Pulmonary artery endothelial cell (primary cell): ENCODE results near the gene RLF. TPM values are rescaled to one million over a fixed set of nuclear protein-coding genes. Genes with fewer than 3 reads are reported as not detected.
"Not testable (repeated sequence)": the region's sequence is repeated elsewhere in the genome, so short reads cannot be mapped to it uniquely, and the experiment has no call there.

Experiments used
- DNase-seq: peaks from one replicate; pipeline ENCODE4 v3.0.0-alpha.2; 2011; ENCODE audit warnings: low read depth, low spot score
- total RNA-seq: library from RNA; depleted of rRNA; stranded (reverse); fragments of >200 nt; gene quantifications from 2 replicates; pipeline ENCODE4 v1.2.3, GENCODE V29; 2014

RLF gene
- total RNA-seq, 1 donor from 2014 or later = 23.6 TPM

GRCh38 chr1:40171036-40171435 is 9.8 kb downstream of the RLF start:
- DNase-seq = no peak

- DNase-seq = no peak
Observed at GRCh38 chr1:40174788-40175187, 13.6 kb downstream of the RLF start.

DNA sequence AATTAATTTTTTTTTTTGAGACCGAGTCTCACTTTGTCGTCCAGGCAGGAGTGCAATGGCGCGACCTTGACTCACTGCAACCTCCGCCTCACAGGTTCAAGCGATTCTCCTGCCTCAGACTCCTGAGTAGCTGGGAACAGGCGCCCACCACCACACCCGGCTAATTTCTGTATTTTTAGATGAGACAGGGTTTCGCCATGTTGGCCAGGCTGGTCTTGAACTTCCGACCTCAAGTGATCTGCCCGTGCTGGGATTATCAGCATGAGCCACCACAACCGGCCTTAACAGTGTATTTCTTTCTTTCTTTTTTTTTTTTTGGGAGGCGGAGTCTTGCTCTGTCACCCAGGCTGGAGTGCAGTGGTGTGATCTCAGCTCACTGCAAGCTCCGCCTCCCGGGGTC is 15.8 kb downstream of the RLF start:
- not testable (repeated sequence) for DNase-seq

DNA sequence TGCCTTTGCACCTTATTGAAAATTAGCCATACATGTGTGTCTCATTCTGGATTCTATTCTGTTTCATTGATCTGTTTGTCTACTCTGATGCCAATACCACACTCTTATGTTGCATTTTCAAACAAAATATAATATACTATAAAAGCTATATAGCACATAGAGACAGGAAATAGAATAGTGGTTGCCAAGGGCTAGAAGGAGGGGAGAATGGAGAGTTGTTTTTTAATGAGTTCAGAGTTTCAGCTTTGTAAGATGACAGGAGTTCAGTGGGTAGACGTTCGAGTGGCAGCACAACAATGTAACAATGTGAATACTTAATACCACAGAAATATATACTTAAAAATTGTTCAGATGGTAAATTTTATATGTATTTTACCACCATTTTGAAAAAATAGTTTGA is 17.0 kb downstream of the RLF start:
- no peak for DNase-seq

- no peak for DNase-seq
Observed at GRCh38 chr1:40179496-40180089, 18.4 kb downstream of the RLF start.

DNA sequence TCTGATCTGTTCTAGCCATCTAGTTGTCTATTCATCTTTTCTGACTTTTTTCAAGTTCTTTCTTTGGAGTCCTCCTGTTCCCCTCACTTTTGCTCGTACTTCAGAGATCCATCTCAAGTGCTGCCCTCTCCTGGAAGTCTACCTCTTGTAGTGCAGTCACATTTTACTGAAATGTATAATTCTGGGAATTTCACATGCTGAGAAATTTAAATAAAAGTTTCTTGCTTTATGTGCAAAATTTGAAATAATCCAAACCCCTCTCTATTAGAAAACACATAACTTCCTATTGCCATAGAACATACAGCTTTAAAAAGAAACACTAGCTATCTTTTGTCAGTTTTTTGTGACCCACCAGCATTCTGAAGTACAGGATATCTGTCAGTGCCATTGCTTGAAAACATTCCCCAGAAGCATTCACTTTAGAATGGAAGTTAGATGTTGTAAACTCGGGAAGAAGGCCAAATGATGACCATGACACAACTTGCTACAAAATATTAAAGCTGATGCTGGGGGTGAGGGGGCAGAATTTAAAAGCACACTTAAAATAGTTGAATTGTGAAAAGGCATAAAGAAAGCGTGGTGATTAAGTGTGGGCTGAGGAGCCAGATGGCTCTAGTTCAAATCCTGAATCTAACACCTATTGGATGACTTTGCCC is 22.0 kb downstream of the RLF start:
- DNase-seq = no peak

DNA sequence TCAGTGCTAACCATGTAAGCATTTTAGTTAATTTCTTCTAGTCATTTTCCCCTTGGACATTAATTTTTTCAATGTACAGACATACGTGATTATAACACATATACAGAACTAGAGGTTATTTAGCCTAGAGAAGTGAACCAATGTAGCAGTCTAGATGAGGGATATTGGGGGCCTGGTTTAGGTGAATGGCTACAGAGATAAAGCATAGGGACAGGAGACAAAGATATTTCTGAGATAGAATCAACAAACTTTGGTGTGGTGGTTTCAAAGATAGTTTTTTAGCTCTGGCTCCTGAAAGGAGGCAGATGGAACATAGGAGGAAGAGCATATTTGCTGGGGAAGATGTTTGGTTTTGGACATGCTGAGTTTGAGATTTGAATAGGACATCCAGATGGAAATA is 23.0 kb downstream of the RLF start:
- DNase-seq = no peak

DNA sequence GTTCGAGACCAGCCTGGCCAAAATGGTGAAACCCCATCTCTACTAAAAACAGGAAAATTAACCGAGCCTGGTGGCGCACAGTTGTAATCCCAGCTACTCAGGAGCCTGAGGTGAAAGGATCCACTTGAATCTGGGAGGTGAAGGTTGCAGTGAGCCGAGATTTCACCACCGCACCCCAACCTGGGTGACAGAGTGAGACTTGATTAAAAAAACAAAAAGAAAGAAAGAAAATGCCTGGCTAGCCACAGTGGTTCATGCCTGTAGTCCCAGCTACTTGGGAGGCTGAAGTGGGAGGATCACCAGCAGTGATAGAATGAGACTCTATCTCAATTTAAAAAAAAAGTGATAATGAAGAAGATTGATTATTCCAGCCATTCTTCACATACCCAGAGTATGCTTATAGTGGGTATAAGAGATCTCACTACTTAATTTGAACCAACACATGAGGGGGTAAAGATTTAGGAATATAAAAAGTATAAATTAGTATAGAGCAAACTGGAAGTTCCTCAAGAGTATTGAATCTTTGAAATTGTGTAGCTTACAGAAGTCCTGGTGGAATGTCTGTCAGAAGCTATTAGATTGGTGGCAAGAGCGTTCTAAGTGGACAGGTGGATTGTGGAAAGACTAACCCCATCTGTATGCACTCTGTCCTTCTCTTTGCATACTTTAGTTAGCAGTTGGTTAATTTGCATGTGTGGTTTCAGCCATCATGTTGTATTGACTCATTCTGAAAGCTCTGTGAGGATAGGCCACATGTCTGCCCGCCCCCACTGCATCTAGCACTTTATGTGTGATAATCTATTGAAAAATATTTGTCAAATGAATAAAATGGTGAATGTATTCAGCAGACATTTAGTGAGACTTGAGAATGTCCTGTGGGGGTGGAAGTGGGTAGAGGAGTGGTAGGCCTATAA is 25.0 kb downstream of the RLF start:
- no peak for DNase-seq

DNA sequence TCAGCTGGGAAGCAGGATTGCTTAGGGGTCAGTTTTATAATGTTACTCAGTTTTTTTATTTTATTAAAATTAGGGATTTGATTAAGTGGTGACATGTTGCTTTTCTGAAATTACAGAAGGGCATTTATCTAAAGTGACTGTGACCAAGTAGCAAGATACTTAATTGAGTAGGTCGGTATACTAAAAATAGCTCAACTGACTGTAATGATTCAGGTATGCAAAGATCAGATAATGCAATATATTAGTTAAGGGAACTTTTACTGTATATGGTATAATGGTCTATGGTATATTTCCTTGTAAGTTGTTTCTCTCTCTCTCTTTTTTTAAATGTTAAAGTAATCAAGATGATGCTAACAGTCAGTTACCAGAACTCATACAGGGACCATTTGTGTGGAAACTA is 26.2 kb downstream of the RLF start:
- DNase-seq = no peak

- not testable (repeated sequence) for DNase-seq
Observed at GRCh38 chr1:40194639-40195038, 33.5 kb downstream of the RLF start.

- no peak for DNase-seq
Observed at GRCh38 chr1:40197656-40198055, 36.5 kb downstream of the RLF start.

DNA sequence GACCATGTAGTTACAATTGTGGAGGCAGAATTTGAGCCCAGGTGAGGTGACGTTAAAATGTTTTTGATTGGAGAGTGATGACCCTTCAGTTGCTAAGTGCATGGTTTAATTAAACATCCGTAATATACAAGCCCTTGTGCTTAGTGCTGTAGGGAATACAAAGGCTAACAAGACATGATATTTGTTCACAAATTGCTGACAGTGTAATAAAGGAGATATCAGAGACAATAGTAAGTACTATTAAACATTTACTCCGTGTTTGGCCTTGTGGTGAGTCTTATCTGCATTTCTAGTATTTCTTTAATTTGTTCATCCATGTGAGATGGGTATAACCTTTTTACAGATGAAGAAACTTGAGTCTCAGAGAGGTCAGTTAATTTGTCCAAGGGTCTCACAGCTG is 37.9 kb downstream of the RLF start:
- DNase-seq = no peak

GRCh38 chr1:40204856-40205255 is 43.7 kb downstream of the RLF start:
- DNase-seq = no peak

- no peak for DNase-seq
Observed at GRCh38 chr1:40210511-40211204, 49.5 kb downstream of the RLF start.

- no peak for DNase-seq
Observed at GRCh38 chr1:40218333-40218732, 57.1 kb downstream of the RLF start.

DNA sequence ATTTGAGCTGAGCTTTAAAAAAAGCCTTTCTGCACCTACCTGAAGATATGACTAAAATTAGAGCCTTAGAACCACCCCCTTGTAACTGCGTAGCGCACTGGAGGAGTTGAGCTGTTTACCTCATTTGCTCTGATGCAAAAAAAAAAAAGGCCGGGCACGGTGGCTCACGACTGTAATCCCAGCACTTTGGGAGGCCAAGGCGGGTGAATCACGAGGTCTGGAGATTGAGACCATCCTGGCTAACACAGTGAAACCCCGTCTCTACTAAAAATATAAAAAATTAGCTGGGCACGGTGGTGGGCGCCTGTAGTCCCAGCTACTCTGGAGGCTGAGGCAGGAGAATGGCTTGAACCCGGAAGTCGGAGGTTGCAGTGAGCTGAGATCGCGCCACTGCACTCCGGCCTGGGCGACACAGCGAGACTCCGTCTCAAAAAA is 60.3 kb downstream of the RLF start:
- DNase-seq = not testable (repeated sequence)

GRCh38 chr1:40221977-40222772 is 61.0 kb downstream of the RLF start:
- DNase-seq = no peak

DNA sequence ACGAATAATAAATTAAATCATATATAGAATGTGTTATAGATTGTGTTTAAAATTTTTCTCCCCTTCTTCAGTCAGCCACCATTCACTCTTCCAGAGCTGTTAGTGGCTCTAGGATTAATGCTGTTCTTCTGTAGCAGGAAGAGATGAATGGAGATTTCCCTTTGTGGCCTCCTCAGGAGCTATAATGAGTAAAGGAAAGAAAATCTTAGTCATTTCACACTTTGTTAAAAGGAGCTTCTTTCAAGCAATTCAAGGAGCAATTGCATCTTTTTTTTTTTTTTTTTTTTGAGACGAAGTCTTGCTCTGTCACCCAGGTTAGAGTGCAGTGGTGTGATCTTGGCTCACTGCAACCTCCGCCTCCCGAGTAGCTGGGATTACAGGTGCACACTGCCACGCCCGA is 62.9 kb downstream of the RLF start:
- DNase-seq = no peak

DNA sequence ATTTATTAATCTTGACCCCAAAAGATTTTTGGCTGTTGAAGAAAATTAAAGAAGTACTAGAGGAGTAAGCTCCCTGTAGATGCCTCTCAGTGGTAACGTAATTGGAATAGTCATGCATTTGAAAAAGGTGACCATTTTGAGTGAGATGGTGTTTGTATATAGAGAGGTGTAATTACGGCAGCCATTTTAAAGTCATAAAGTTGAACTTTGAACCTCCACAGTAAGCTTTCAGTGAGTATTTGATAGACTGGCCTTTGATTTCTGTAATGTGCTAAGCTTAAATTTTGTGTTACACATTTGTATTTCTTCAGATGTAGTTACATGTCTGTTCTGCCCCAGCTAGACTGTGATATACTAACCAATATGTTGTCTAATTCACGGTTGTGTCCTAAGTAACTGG is 65.0 kb downstream of the RLF start:
- no peak for DNase-seq

- DNase-seq = no peak
Observed at GRCh38 chr1:40232444-40232843, 71.3 kb downstream of the RLF start.

DNA sequence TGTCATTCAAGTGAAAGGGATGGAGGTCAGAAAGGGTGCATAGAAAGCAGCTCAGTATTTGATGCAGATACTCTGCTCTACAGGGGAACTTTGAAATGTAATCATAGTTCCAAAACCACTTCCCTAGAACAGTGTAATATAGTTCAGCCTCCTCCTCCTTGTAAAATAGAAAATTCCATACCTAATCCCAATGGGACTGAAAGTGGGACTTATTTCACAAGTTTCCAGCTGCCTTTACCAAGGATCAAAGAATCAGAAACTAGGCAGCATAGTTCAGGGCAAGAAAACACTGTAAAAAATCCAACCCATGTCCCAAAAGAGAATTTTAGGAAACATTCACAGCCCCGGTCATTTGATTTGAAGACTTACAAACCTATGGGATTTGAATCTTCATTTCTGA is 78.4 kb downstream of the RLF start:
- no peak for DNase-seq
